Vagina (tissue), 1 donor: ENCODE data around the gene CYP2E1. TPM values are rescaled to one million over a fixed set of nuclear protein-coding genes. Genes with fewer than 3 reads are reported as not detected.

Experiments
- total RNA-seq: library from RNA; depleted of rRNA; stranded (reverse); fragments of >200 nt; gene quantifications from one replicate; pipeline ENCODE4 v1.2.3, GENCODE V29; 2016

The CYP2E1 gene
- total RNA-seq, 1 donor from 2014 or later = 2.9 TPM

Other genes with a start within 250 kb of the CYP2E1 start
- gene TUBGCP2, start 218.5 kb upstream of the CYP2E1 start, total RNA-seq = 41.7 TPM
- 36.3 TPM for gene ZNF511, start 218.4 kb upstream of the CYP2E1 start, total RNA-seq
- 4.7 TPM for gene CALY, start 190.5 kb upstream of the CYP2E1 start, total RNA-seq
- gene PRAP1, start 180.0 kb upstream of the CYP2E1 start, total RNA-seq = not detected
- gene FUOM, start 169.3 kb upstream of the CYP2E1 start, total RNA-seq = 54.0 TPM
- 45.4 TPM for gene ECHS1, start 154.0 kb upstream of the CYP2E1 start, total RNA-seq
- 16.9 TPM for gene PAOX, start 148.1 kb upstream of the CYP2E1 start, total RNA-seq
- 57.5 TPM for gene MTG1, start 133.2 kb upstream of the CYP2E1 start, total RNA-seq
- not detected for gene SPRN, start 102.7 kb upstream of the CYP2E1 start, total RNA-seq
- 1.5 TPM for gene SCART1, start 73.4 kb upstream of the CYP2E1 start, total RNA-seq
- gene SYCE1, start 38.2 kb downstream of the CYP2E1 start, total RNA-seq = not detected
- not detected for gene FRG2B, start 99.4 kb downstream of the CYP2E1 start, total RNA-seq